H1 (cell line): ENCODE results near the gene PAQR5. TPM values are rescaled to one million over a fixed set of nuclear protein-coding genes. Genes with fewer than 3 reads are reported as not detected.

Experiments used
- CTCF ChIA-PET: fragments of 300-600 bp; sonication (Branson Sonifier 250); formaldehyde crosslinking; loops from one replicate; lab custom pipeline; 2021; ENCODE audit not compliant: partially characterized antibody; lab: Charles Lee
- POLR2A ChIA-PET: fragments of 300-600 bp; sonication (Branson Sonifier 250); formaldehyde crosslinking; loops from one replicate; lab custom pipeline; 2021; ENCODE audit warnings: inconsistent platforms; ENCODE audit not compliant: partially characterized antibody; lab: Charles Lee
- DNase-seq, 2 experiments: peaks; one replicate each; pipeline versions ENCODE4 v3.0.0 to v3.0.0-alpha.2; 2010 to 2022; ENCODE audit warnings: low spot score in 2 of 2, low read depth in 1 of 2, mixed read lengths in 1 of 2
- FAIRE-seq: peaks from 2 replicates; lab custom pipeline; 2011; peaks lifted over from hg19 to GRCh38; lab: Jason Lieb, UNC
- H2AFZ ChIP-seq: 2 replicates; pipeline ENCODE4 v1.8.1; 2012; ENCODE audit warnings: low read length, inconsistent platforms
- H2AK5ac ChIP-seq: 2 replicates; pipeline ENCODE4 v1.6.1; 2013; ENCODE audit warnings: low read depth, low read length
- H2BK120ac ChIP-seq: replicated peaks from 2 replicates; pipeline ENCODE3; 2013; ENCODE audit warnings: low read depth, low read length, inconsistent platforms
- H2BK12ac ChIP-seq: 2 replicates; pipeline ENCODE4 v1.6.1; 2013; ENCODE audit warnings: low read depth, low read length
- H2BK15ac ChIP-seq: 2 replicates; pipeline ENCODE4 v1.6.1; 2013; ENCODE audit warnings: low read length
- H2BK20ac ChIP-seq: 2 replicates; pipeline ENCODE4 v1.6.1; 2013; ENCODE audit warnings: low read length
- H2BK5ac ChIP-seq: 2 replicates; pipeline ENCODE4 v1.6.1; 2013; ENCODE audit warnings: low read depth, low read length
- H3K14ac ChIP-seq: 2 replicates; pipeline ENCODE4 v1.6.1; 2013; ENCODE audit warnings: inconsistent platforms; ENCODE audit not compliant: insufficient read length
- H3K18ac ChIP-seq: 2 replicates; pipeline ENCODE4 v1.6.1; 2013; ENCODE audit warnings: low read length; ENCODE audit errors: extremely low read depth
- H3K23ac ChIP-seq: 2 replicates; pipeline ENCODE4 v1.6.1; 2013; ENCODE audit warnings: inconsistent platforms; ENCODE audit not compliant: insufficient read length
- H3K23me2 ChIP-seq: 2 replicates; pipeline ENCODE4 v1.6.1; 2013; ENCODE audit warnings: low read depth, low read length
- H3K27ac ChIP-seq: 2 replicates; pipeline ENCODE4 v1.6.1; 2011; ENCODE audit warnings: low read depth, low read length, inconsistent platforms
- H3K27me3 ChIP-seq, 4 experiments: replicated peaks in 1 of 4; 1 replicate in 1 of 4; 2 replicates in 3 of 4; pipeline versions ENCODE4 v1.6.1 to v1.8.1; 2011 to 2013; ENCODE audit warnings: low read length in 3 of 4, mild to moderate bottlenecking in 3 of 4, inconsistent platforms in 2 of 4, mixed read lengths in 2 of 4, moderate library complexity in 1 of 4; ENCODE audit not compliant: control insufficient read depth in 3 of 4, insufficient read depth in 3 of 4; ENCODE audit errors: extremely low read depth in 1 of 4
- H3K36me3 ChIP-seq, 4 experiments: 2 replicates each; pipeline versions ENCODE4 v1.6.1 to v1.8.1; 2011 to 2013; ENCODE audit warnings: mild to moderate bottlenecking in 4 of 4, low read length in 3 of 4, moderate library complexity in 2 of 4, control low read depth in 1 of 4, inconsistent platforms in 1 of 4; ENCODE audit not compliant: insufficient read depth in 4 of 4, control insufficient read depth in 2 of 4
- H3K4ac ChIP-seq: replicated peaks from 2 replicates; pipeline ENCODE3; 2013; ENCODE audit warnings: low read length, low read depth, mixed read lengths, inconsistent platforms; ENCODE audit not compliant: insufficient read length
- H3K4me1 ChIP-seq, 4 experiments: replicated peaks in 1 of 4; 1 replicate in 1 of 4; 2 replicates in 3 of 4; pipeline versions ENCODE4 v1.6.1 to v1.8.1; 2011 to 2013; ENCODE audit warnings: low read length in 3 of 4, inconsistent platforms in 2 of 4, mixed read lengths in 1 of 4; ENCODE audit not compliant: insufficient read depth in 4 of 4, control insufficient read depth in 3 of 4
- H3K4me2 ChIP-seq, 2 experiments: 2 replicates each; pipeline versions ENCODE4 v1.6.1 to v1.8.1; 2011 to 2013; ENCODE audit warnings: low read depth in 2 of 2, low read length in 2 of 2, control low read depth in 1 of 2, inconsistent platforms in 1 of 2, mild to moderate bottlenecking in 1 of 2; ENCODE audit not compliant: insufficient read depth in 1 of 2
- H3K4me3 ChIP-seq, 4 experiments: fragments of 200-600, 300-600 bp in 1 of 4; sonication (generic), shearing (Covaris generic), sonication (Bioruptor Twin) in 1 of 4; 2 replicates each; pipeline versions ENCODE4 v1.5.1 to v1.8.1; 2011 to 2016; ENCODE audit warnings: low read length in 4 of 4, low read depth in 3 of 4, control low read depth in 2 of 4, inconsistent platforms in 2 of 4, mild to moderate bottlenecking in 2 of 4, mixed read lengths in 1 of 4, moderate library complexity in 1 of 4; ENCODE audit not compliant: insufficient read depth in 2 of 4; ENCODE audit errors: extremely low read depth in 1 of 4
- H3K56ac ChIP-seq: replicated peaks from 2 replicates; pipeline ENCODE3; 2013; ENCODE audit warnings: low read depth, mild to moderate bottlenecking, mixed read lengths, low read length, inconsistent platforms; ENCODE audit not compliant: insufficient read length
- H3K79me1 ChIP-seq: 2 replicates; pipeline ENCODE4 v1.6.1; 2013; ENCODE audit warnings: low read depth, low read length, control low read depth
- H3K79me2 ChIP-seq, 2 experiments: 2 replicates each; pipeline versions ENCODE4 v1.6.1 to v1.8.1; 2012 to 2013; ENCODE audit warnings: low read length in 2 of 2, mild to moderate bottlenecking in 2 of 2, inconsistent platforms in 1 of 2; ENCODE audit not compliant: insufficient read depth in 2 of 2, control insufficient read depth in 1 of 2
- H3K9ac ChIP-seq, 4 experiments: replicated peaks in 1 of 4; 1 replicate in 1 of 4; 2 replicates in 3 of 4; pipeline versions ENCODE4 v1.6.1 to v1.8.1; 2011 to 2013; ENCODE audit warnings: low read depth in 3 of 4, low read length in 3 of 4, control low read depth in 2 of 4, mild to moderate bottlenecking in 2 of 4, moderate library complexity in 2 of 4, inconsistent platforms in 1 of 4; ENCODE audit errors: extremely low read depth in 1 of 4
- H3K9me3 ChIP-seq, 2 experiments: 2 replicates each; pipeline versions ENCODE4 v1.6.1 to v1.8.1; 2012 to 2013; ENCODE audit warnings: mild to moderate bottlenecking in 2 of 2, moderate library complexity in 2 of 2, control low read depth in 1 of 2, inconsistent platforms in 1 of 2, low read depth in 1 of 2, low read length in 1 of 2, mixed read lengths in 1 of 2; ENCODE audit not compliant: insufficient read depth in 2 of 2
- H4K20me1 ChIP-seq, 2 experiments: replicated peaks in 1 of 2; 2 replicates each; pipeline versions ENCODE3 to v1.8.1; 2011 to 2013; ENCODE audit warnings: inconsistent platforms in 2 of 2, low read length in 2 of 2, mild to moderate bottlenecking in 1 of 2; ENCODE audit not compliant: insufficient read depth in 2 of 2, control insufficient read depth in 1 of 2
- H4K5ac ChIP-seq: 2 replicates; pipeline ENCODE4 v1.6.1; 2013; ENCODE audit warnings: low read length, low read depth, mixed read lengths, inconsistent platforms; ENCODE audit not compliant: insufficient read length
- H4K8ac ChIP-seq: 2 replicates; pipeline ENCODE4 v1.8.0; 2013; ENCODE audit warnings: mild to moderate bottlenecking, moderate library complexity, low read length, inconsistent platforms; ENCODE audit not compliant: insufficient read depth; ENCODE audit errors: extremely low read depth
- H4K91ac ChIP-seq: replicated peaks from 2 replicates; pipeline ENCODE3; 2013; ENCODE audit warnings: low read length, mixed read lengths, inconsistent platforms; ENCODE audit not compliant: insufficient read length
- ASH2L ChIP-seq: fragments of 200-600, 300-600 bp; sonication (generic); IDR thresholded peaks from one replicate; pipeline ENCODE4 v1.7.1; 2017; ENCODE audit warnings: low read length
- EGR1 ChIP-seq: IDR thresholded peaks from 2 replicates; pipeline ENCODE4 v1.6.1; 2011; ENCODE audit warnings: low read depth, low read length, borderline replicate concordance
- GTF2F1 ChIP-seq: IDR thresholded peaks from 2 replicates; pipeline ENCODE4 v1.6.1; 2012; ENCODE audit warnings: low read depth, low read length, improper control_type of control experiment, borderline replicate concordance
- JUND ChIP-seq: IDR thresholded peaks from 2 replicates; pipeline ENCODE4 v1.6.1; 2011; ENCODE audit warnings: mild to moderate bottlenecking, improper control_type of control experiment, low read length
- PHF8 ChIP-seq: fragments of 200-600 bp; sonication (generic); conservative IDR thresholded peaks from 2 replicates; pipeline ENCODE4 v1.7.1; 2012; ENCODE audit warnings: low read depth, mild to moderate bottlenecking, inconsistent platforms, low read length, moderate library complexity
- POLR2AphosphoS5 ChIP-seq: IDR thresholded peaks from 2 replicates; pipeline ENCODE4 v1.6.1; 2011; ENCODE audit warnings: low read depth, low read length
- POU5F1 ChIP-seq: IDR thresholded peaks from 2 replicates; pipeline ENCODE4 v1.6.1; 2011; ENCODE audit warnings: low read depth, mild to moderate bottlenecking, low read length, moderate library complexity
- SIN3A ChIP-seq, 2 experiments: IDR thresholded peaks in 1 of 2; conservative IDR thresholded peaks in 1 of 2; 2 replicates each; pipeline ENCODE4 v1.6.1; 2011 to 2012; ENCODE audit warnings: low read length in 2 of 2, improper control_type of control experiment in 1 of 2, low read depth in 1 of 2, mild to moderate bottlenecking in 1 of 2
- SIX5 ChIP-seq: IDR thresholded peaks from 2 replicates; pipeline ENCODE4 v1.6.1; 2011; ENCODE audit warnings: mild to moderate bottlenecking, low read depth, low read length
- SP2 ChIP-seq: IDR thresholded peaks from 2 replicates; pipeline ENCODE4 v1.6.1; 2012; ENCODE audit warnings: mild to moderate bottlenecking, low read length, inconsistent platforms
- SUZ12 ChIP-seq: fragments of 200-600 bp; sonication (generic); IDR thresholded peaks from 2 replicates; pipeline ENCODE4 v1.6.1; 2012; ENCODE audit warnings: mild to moderate bottlenecking, inconsistent platforms, low read length, moderate library complexity, mixed read lengths
- TAF1 ChIP-seq: IDR thresholded peaks from 2 replicates; pipeline ENCODE4 v1.6.1; 2011; ENCODE audit warnings: mild to moderate bottlenecking, low read depth, low read length
- TCF12 ChIP-seq: IDR thresholded peaks from 2 replicates; pipeline ENCODE4 v1.6.1; 2011; ENCODE audit warnings: low read depth, mild to moderate bottlenecking, low read length
- WGBS, 2 experiments: shearing (Covaris generic) in 1 of 2; methylation state at CpG; one replicate each; pipeline versions ENCODE4 v1.1.6 to v1.1.7; 2013 to 2015; ENCODE audit warnings: low lambda C conversion rate in 2 of 2, mixed read lengths in 2 of 2, inconsistent platforms in 1 of 2, low coverage in 1 of 2, missing lambda C conversion rate in 1 of 2; ENCODE audit not compliant: insufficient replicate concordance in 2 of 2, insufficient coverage in 1 of 2, insufficient read length in 1 of 2; ENCODE audit errors: extremely low coverage in 1 of 2, missing lambda C conversion rate in 1 of 2; 5-methylcytosine and 5-hydroxymethylcytosine counted together
- polyA plus RNA-seq, 7 experiments: library from polyadenylated mRNA; depleted of rRNA in 3 of 7; stranded (reverse) in 5 of 7; unstranded in 2 of 7; fragments of >200 nt in 5 of 7; fragments of 200-250 nt in 2 of 7; gene quantifications; 1 replicate in 5 of 7; 2 replicates in 1 of 7; 4 replicates in 1 of 7; pipeline versions ENCODE4 v1.2.1 to v1.2.3, GENCODE V29; 2011 to 2013; ENCODE audit warnings: missing spikeins in 2 of 7, mixed read lengths in 2 of 7
- total RNA-seq: library from RNA; stranded (reverse); fragmentation: NEBNext Ultra II Directional; extraction: Animal tissue kit (Norgen Biotek cat#: 25700); gene quantifications from 2 replicates; pipeline ENCODE4 v1.2.1, GENCODE V29; 2021

PAQR5 gene
- total and polyA plus RNA-seq, 2 of the 8 experiments (the other 6 are each of a cell fraction or from before 2014, with no cell fraction given), result 8.7 to 18.1 TPM

DNA sequence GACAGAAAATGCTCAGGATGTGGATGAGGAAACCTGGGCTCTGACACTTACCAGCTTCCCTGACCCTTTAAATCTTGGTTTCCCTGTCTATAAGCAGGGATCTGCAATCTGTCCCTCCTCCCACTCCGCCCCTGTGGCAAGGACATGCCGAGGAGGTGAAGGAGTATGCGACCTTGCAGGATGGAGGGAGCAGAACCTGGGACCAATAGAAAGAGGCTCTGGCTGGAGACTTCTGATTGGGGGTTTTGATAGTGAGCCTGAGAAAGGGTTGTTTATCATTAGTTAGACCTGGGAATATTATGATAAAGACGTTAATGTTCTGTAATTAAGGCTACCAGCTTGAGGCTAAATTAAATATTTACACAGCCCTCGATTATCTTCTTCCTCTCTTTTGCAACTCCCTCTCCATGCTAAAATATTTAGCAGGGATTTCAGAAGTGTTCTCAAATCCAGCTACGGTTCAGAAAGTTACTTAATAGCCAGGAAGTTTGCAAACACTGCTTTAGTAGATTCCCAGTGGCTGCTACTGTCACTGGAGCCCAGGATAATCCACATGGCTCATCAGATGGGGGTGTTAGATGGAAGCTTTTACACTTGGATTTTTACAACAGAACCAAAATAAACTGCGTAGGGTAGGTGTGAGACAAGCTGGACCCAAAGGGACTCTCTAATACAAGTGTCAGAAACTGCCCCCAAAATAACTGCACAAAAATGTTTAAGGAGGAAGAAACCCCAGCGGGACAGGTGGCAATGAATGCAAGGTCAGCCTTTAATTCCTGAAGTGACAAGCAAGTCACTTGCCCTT lies 9.2 kb upstream of the PAQR5 start:
- Histone ChIP-seq H3K18ac (no peak overlapping the region), H2BK12ac (no peak overlapping the region), H3K79me2 (no peaks in the 10 kb centered on the region), H4K91ac (no peak overlapping the region), H3K4me1 (0 out of 7 replicates have a peak, but pooled peaks cover 0 to 2% (median 0%) of the 10 kb centered on the region in 4 experiments), H2BK5ac (no peak overlapping the region), H3K79me1 (no peaks in the 10 kb centered on the region), H4K8ac (no peak overlapping the region), H3K23me2 (no peaks in the 10 kb centered on the region; the same call in 1 of the 2 replicates), H3K9me3 (no peaks in the 10 kb centered on the region), H3K56ac (no peak overlapping the region), H3K14ac (no peak overlapping the region), H3K27ac (no peak overlapping the region), H2AFZ (peak overlapping the region; percentile 6; the same call in 1 of the 2 replicates), H2BK120ac (no peak overlapping the region), H2BK15ac (no peak overlapping the region), H3K23ac (no peak overlapping the region), H3K27me3 (no peaks in the 10 kb centered on the region; a peak in 1 of 7 replicates), H3K4me2 (no peak overlapping the region), H2AK5ac (no peak overlapping the region), H3K4ac (no peak overlapping the region), H3K9ac (no peak overlapping the region), H2BK20ac (no peak overlapping the region), H4K5ac (no peak overlapping the region), H3K36me3 (no peaks in the 10 kb centered on the region), H3K4me3 (no peak overlapping the region), H4K20me1 (no peaks in the 10 kb centered on the region)
- WGBS, 2 experiments, result 80% methylated on average over 8 of the region's 8 CpGs; no CpG with 5 or more reads in 1 of the 2 experiments
- no peak for DNase-seq
- ChIA-PET CTCF (interaction anchor here (0.8 to 5.6 kb wide), 7 partner anchors 10 to 258 kb away, joined by 3 to 26 read pairs (median 5); no protein-coding TSS in a partner anchor), POLR2A (interaction anchor here (1.2 to 3.2 kb wide), 3 partner anchors 10 to 163 kb away, joined by 3 to 10 read pairs (median 6); partner anchors contain the start of genes PAQR5 and RPLP1)
- FAIRE-seq, result peak; percentile 39
- TF ChIP-seq JUND (no peak), POU5F1 (no peak), PHF8 (no peak), GTF2F1 (no peak), TAF1 (no peak), SIN3A (conservative IDR thresholded peaks at IDR 0.05 in 1 of 2, IDR thresholded peaks at IDR 0.05 in 1 of 2; ENCODE audit: low read depth in 1 of 2, low read length in 2 of 2) (no peak), TCF12 (no peak), POLR2AphosphoS5 (no peak), SUZ12 (no peak), ASH2L (no peak), SP2 (no peak), SIX5 (no peak), EGR1 (no peak)
